NCI-H2196 (cell line): Measurements from ENCODE around the gene TTC24.
A peak's percentile ranks its signal among the peaks of the same experiment; 100 is the strongest.
"Not testable (repeated sequence)": the region's sequence is repeated elsewhere in the genome, so short reads cannot be mapped to it uniquely, and the experiment has no call there.

ENCODE experiments used
- DNase-seq: peaks from one replicate; lab custom pipeline; 2025; ENCODE audit not compliant: unreplicated experiment; lab: John Stamatoyannopoulos, UW

TTC24 gene

DNA sequence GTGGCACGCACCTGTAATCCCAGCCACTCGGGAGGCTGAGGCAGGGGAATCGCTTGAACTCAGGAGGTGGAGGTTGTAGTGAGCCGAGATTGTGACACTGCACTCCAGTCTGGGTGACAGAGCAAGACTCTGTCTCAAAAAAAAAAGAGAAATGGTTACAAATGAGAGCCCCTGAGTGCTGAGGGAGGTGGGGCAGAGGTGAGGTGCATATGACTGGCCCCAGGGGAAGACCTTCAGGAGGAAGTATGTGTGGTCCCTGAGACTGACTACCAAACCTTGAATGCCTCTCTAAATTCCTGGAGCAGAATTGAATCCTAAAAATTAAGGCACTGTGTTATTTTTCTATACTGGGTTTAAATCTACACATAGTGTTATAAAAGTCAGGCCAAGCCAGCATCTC is 27.8 kb downstream of the TTC24 start:
- not testable (repeated sequence) for DNase-seq

DNA sequence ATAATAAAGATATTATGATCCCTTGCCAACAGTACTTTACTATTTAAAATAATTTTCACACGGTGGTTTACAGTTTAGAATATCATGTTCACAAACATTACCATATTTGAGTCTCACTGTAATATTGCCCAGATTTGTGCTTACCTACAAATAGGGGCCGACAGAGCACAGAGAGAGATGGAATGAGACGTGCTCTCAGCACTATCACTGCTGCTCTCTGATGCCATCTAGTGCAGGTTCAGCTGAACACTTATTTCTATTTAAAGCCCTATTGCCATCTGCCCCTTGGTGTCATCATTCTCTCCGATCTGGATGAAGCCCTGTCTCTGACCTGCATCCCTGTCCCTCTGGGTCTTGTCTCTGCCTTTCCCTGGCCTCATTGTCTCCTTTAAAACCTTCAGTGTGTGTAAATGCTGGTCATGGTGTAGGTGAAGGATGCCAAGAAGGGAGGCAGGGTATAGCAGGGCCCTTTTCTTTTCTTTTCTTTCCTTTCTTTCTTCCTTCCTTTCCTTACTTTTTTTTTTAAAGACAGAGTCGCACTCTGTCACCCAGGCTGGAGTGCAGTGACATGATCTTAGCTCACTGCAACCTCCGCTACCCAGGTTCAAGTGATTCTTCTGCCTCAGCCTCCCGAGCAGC is 28.6 kb downstream of the TTC24 start:
- peak; percentile 76 for DNase-seq

DNA sequence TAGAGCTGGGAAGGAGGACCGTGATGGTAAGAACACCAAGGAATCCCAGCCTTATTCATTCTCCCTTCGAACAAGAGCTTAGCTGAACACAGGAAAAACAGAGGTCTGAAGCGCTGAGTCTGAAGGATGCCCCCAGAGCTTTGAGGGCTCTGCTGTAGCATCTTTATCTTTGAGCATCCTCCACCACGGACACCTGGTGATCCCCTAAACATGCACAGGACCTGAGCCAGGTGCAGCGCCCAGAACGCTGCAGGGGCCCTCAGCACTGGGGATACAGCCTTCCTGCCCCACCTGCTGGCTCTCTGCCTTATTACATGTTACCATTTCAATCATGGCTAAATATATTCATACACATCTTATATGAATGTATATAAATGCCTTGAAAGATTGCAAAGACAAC is 29.5 kb downstream of the TTC24 start:
- peak; percentile 67 for DNase-seq

DNA sequence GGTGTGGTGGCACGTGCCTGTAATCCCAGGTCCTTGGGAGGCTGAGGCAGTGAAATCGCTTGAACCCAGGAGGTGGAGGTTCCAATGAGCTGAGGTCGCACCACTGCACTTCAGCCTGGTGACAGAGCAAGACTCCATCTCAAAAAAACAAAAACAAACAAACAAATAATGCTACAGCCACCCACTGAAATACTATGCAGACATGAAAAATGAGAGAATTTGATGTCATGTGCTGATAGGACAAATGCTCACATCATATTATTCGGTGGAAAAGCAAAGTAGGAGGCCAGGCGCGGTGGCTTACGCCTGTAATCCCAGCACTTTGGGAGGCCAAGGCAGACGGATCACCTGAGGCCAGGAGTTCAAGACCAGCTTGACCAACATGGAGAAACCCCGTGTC is 30.5 kb downstream of the TTC24 start:
- DNase-seq = not testable (repeated sequence)

DNA sequence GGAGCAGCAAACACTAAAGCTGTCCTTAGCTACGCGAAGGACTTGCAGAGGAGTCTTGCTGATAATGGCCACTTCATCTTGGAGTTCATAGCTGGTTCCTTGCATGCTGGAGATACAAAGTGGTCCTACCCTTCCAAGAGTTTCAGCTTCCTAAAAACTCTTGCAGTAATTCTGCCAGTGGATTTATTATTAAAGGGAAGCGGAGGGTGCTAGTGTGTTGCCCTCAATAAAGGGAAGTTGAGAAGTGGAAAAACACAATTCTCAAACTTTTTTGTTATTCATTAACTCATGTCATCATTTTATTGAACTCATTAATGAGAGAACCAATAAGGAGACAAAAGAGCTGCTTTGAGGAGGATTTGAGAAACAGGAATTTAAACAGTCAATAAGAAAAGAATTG is 33.1 kb downstream of the TTC24 start:
- no peak for DNase-seq

DNA sequence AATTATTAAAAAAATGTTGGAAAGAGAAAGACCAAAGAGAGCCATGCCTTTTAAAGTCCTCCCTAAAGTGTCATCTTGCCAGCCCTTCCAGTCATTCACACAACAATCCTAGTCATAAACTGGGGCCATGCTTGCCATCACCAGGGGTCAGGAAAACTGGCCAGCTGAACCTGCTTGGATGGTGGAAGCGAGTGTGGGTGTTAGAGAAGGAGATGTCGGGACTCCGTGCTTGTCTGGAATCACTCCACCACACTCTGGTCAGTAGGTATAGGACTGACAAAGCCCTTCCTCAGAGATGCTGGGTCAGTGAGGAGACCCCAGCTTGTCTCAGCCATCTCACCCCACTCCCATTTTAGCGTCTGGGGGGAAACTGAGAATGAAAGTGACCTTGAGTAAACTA is 36.4 kb downstream of the TTC24 start:
- no peak for DNase-seq

GRCh38 chr1:156616463-156616862 is 36.9 kb downstream of the TTC24 start:
- peak; percentile 64 for DNase-seq

DNA sequence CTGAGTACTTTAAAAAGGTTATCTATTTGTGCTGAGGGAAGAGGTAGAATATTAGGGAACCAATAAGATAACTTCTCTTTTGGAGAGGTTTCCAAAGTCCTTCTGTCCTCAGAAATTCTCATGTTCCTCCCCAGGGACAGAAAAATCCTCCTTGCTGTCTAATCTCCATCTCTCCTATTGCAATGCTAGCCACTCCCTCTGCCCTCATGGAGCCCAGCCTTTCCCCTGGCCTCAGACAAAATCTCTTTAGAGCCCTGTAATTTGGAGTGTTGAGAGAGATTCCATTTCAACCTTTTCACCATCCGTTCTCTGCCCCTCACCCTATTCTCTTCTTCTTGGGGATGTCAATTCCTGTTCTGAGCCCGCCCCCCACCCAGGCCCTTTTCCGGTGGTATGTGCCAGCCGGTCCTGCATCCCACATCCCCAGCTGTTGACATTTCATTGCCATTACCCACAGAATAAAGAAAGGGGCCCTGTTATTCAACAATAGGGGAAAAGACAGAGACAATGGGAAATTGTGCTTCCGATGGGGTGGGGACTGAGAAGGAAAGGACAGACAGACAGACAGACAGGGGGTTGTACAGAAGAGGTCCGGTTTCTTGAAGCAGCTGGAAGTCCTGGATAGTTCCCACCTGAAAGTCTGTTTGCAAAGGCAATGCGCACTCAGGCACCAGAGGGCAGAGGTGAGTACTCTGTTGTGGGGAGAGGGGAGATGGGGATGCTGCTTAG is 39.5 kb downstream of the TTC24 start, which contains the start of gene HAPLN2:
Gene HAPLN2 (plus strand): TSS at position 563 of the 729 bp plus-strand sequence. CDS start 4,076 bp downstream, outside the sequence.
- peak; percentile 42 for DNase-seq

GRCh38 chr1:156619582-156619955 is 40.0 kb downstream of the TTC24 start:
- DNase-seq = no peak

DNA sequence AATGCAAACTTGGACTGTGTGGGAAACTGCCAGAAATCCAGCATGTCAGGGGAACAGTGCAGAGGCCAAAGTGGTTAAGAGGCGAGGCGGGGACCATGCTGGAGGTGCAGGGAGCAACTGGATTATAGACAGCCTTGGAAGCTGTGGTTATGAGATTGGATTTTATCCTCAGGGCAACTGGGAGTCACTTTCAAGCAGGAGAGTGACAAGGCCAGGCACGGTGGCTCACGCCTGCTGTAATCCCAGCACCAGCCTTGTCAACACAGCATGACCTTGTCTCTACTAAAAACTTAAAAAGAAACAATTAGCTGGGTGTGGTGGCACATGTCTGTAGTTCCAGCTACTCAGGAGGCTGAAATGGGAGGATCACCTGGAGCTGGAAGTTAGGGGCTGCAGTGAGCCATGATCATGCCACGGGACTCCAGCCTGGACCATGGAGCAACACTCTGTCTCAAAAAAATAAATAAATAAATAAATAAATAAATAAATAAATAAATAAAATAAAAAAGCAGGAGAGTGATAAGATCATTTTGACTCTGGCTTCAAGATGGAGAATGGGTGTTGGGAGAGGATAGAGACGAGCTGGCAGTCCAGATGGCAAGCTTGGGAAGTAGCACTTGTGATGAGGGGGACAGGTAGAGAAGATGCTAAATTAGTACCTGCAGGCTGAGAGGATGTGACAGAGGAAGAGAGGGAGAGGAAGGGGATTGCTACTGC is 43.2 kb downstream of the TTC24 start:
- DNase-seq = no peak

DNA sequence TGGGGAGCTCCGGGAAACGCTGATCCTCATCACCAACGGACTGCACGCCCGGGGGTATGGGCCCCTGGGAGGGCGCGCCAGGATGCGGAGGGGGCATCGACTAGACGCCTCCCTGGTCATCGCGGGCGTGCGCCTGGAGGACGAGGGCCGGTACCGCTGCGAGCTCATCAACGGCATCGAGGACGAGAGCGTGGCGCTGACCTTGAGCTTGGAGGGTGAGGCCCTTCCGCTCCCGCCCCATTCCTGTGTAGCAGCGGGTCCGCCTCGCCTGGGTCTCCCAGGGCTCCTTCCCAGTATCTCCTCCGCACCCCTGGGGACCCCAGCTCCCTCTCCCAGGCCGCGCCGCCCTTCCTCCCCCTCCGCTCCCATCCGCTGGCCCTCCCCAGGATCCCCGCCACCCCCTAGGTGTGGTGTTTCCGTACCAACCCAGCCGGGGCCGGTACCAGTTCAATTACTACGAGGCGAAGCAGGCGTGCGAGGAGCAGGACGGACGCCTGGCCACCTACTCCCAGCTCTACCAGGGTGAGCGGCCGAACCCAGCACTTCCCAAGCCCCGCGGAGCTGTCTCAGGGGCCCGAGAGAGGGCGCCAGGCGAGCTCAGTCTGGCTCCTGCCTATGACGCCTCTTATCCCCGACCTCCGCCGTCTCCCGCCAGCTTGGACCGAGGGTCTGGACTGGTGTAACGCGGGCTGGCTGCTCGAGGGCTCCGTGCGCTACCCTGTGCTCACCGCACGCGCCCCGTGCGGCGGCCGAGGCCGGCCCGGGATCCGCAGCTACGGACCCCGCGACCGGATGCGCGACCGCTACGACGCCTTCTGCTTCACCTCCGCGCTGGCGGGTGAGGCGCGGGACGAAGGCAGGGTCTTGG is 44.7 kb downstream of the TTC24 start:
- peak; percentile 67 for DNase-seq

- DNase-seq = no peak
Observed at GRCh38 chr1:156624814-156625435, 45.4 kb downstream of the TTC24 start.

DNA sequence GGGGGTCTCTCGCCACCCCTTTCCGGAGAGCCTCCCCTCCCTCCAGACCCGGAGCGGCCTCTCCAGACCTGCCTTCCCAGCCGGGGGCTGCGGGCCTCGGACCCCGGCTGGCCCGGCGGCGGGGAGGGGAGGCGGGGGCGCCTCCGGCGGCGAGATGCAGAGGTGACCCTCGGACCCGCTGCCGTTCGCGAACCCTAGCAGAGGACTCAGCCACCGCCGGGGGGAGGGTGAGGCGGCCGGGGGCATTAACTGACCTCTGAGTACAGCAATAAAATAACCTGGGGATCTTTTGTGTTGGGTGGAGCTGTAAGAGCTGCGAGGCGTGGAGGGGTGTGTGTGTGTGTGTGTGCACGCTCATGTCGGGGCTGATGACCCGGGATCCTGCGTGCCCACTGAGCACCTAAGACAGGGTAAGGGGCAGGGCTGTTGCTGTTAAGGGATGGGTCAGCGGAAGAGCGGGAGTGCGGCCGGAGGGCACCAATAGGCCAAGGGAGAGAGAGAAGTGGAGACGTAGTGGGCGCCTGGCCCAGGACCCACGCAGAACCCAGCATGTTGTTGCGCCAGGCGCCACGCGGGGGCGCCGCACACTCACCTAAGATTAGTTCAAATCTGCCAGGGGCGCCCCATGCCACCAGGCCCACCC is 46.0 kb downstream of the TTC24 start:
- DNase-seq = peak; percentile 77

DNA sequence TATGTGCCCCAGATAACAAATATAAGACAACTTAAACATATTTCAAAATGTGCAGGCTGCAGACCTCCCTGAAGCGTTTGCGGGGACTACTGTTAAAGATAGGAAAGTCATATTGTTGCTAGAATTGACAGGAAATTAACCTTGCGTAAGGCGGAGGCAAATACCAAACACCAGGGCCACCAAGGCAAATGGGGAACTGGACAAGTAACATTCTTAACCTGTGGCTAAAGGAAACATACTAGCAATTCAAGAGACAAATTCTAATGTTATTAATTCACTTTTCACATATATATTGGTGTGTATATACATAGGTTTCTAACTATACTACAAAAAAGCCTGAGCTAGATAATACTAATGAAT is 46.5 kb downstream of the TTC24 start:
- no peak for DNase-seq

DNA sequence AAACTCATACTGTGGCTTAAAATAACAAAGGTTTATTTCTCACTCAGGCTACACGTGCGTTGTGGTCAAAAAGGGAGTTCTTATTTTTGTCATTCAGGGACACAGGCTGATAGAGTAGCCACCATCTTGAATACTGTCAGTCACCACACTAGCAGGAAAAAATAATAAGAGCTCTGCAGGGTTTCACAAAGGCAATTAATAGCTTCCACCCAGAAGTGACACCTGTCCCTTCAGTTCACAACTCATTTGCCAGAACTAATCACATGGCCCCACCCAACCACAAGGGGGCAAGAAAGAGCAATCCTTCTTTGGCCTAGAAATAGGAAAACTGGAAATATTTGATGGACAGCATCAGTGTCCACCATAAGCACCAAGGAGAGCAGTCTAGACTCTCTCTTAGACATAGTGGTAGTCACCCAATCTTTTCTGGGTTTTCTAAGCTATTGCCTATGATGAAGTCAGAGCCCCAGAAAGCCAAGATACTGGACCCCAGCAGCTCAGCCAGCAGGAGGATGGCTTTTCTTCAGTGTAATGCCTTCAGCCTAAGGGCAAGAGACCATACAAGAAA is 47.9 kb downstream of the TTC24 start:
- peak; percentile 47 for DNase-seq

DNA sequence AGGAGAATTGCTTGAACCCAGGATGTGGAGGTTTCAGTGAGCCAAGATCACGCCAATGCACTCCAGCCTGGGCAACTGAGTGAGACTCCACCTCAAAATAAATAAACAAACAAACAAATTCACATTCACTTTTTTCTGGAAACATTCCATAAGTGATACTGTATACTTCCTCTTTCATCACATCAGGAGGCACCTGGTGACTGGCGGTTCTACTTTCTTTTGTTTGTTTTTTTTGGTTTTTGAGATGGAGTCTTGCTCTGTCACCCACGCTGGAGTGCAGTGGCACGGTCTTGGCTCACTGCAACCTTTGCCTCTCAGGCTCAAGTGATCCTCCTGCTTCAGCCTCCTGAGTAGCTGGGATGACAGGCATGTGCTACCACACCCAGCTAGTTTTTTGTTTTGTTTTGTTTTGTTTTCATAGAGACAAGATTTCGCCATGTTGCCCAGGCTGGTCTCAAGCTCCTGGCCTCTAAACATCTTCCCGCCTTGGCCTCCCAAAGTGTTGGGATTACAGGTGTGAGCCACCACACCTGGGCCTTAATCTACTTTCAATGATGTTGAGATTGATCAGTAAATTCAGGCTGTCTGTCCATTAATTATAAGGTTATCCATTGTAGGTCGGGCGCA is 50.4 kb downstream of the TTC24 start:
- DNase-seq = peak; percentile 40

GRCh38 chr1:156631152-156631551 is 51.6 kb downstream of the TTC24 start:
- DNase-seq = not testable (repeated sequence)

DNA sequence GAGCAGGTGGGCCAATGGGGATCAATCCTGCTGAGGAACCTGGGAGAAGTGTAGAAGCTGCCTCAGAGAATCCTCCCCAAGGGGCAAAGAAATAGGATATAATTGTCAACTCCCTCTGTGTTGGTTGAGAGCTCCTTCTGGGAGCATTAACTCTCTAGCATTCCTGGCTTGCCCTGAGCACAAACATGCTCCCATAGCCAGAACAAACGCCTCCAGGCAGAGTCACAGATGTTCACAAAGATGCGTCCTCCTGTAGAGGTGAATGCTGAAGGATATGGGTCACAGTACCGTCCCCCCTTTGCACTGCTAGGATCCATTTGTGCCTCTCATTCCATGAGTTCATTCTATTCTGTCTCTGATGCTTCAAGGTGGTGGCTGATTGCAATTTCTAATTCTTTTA is 52.8 kb downstream of the TTC24 start:
- no peak for DNase-seq
